Sigmoid colon (tissue), 4 donors: ENCODE measurements around the gene MYO5A.

ENCODE experiments used
- POLR2A ChIP-seq, 2 donors: fragments of 450-650 bp; IDR thresholded peaks; one replicate each; pipeline ENCODE4 v1.6.1; 2016; ENCODE audit warnings: antibody characterized with exemption in 2 of 2, mild to moderate bottlenecking in 2 of 2, moderate library complexity in 2 of 2
- POLR2AphosphoS5 ChIP-seq, 4 donors: sonication (generic); formaldehyde crosslinking; IDR thresholded peaks; one replicate each; pipeline ENCODE4 v1.6.1; 2017; ENCODE audit warnings: antibody characterized with exemption in 4 of 4

DNA sequence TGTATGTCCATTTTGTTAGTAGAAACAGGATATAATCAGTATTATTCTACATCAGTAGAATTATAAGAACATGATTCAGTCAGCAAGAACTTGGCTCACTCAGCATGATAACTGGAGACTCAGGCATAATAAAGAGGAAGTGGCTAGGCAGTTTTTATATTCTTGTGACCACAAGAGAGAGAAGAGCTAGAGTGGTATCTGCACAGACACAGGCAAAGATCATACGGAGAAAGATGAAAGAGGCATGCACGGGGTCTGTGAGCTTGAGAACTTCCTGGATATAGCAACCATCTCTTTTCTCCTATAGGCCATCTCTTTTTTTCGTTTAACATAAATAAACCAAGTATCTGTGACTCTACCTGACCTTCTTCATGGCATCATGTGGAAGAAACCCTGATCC is 46.8 kb downstream of the MYO5A start:
- no peak for TF ChIP-seq POLR2A (IDR thresholded peaks at IDR 0.05)
- TF ChIP-seq POLR2AphosphoS5 (IDR thresholded peaks at IDR 0.05), result peak in 2 of 4 donors; percentile 27 to 30
